Measurements from ENCODE around the gene EXOC3L1.

- TF ChIP-seq CTCF (IDR thresholded peaks at IDR 0.05) (no peak), POLR2A (IDR thresholded peaks at IDR 0.05) (no peak), POLR2AphosphoS5 (IDR thresholded peaks at IDR 0.05) (no peak)
Measured at GRCh38 chr16:67230809-67231660, 41.1 kb upstream of the EXOC3L1 start.
